HG03521 (cell line): ENCODE results near the gene OTUB1.
"Not testable (repeated sequence)": the region's sequence is repeated elsewhere in the genome, so short reads cannot be mapped to it uniquely, and the experiment has no call there.

ENCODE experiments used
- ATAC-seq: cut with Tn5 transposase; IDR thresholded peaks from one replicate; pipeline ENCODE4 v1.9.1; 2021; ENCODE audit warnings: mild to moderate bottlenecking, moderate library complexity; ENCODE audit not compliant: unreplicated experiment

The OTUB1 gene

GRCh38 chr11:63986156-63986931 is at the start of gene OTUB1:
Gene OTUB1 (plus strand): TSS chr11:63986438. CDS start chr11:63986457, 19 bp downstream.
- peak; percentile 77 for ATAC-seq

- peak; percentile 1 for ATAC-seq
Observed at GRCh38 chr11:63937713-63938478, 48.3 kb upstream of the OTUB1 start.

- ATAC-seq = peak; percentile 93
Observed at GRCh38 chr11:63938479-63939396, 47.5 kb upstream of the OTUB1 start, which contains the start of gene NAA40. Gene NAA40 (plus strand): TSS chr11:63939002. CDS start chr11:63939097, 95 bp downstream.

- no peak for ATAC-seq
Observed at GRCh38 chr11:63939397-63939891, 46.8 kb upstream of the OTUB1 start.

GRCh38 chr11:63940786-63941185 is 45.5 kb upstream of the OTUB1 start:
- ATAC-seq = no peak

GRCh38 chr11:63941901-63942300 is 44.3 kb upstream of the OTUB1 start:
- no peak for ATAC-seq

- ATAC-seq = no peak
Observed at GRCh38 chr11:63942803-63943202, 43.4 kb upstream of the OTUB1 start.

GRCh38 chr11:63944987-63945386 is 41.3 kb upstream of the OTUB1 start:
- no peak for ATAC-seq

- ATAC-seq = no peak
Observed at GRCh38 chr11:63945477-63946163, 40.6 kb upstream of the OTUB1 start.

- ATAC-seq = no peak
Observed at GRCh38 chr11:63951779-63952536, 34.3 kb upstream of the OTUB1 start.

- ATAC-seq = no peak
Observed at GRCh38 chr11:63952570-63952969, 33.7 kb upstream of the OTUB1 start.

GRCh38 chr11:63958008-63958407 is 28.2 kb upstream of the OTUB1 start:
- ATAC-seq = no peak

- no peak for ATAC-seq
Observed at GRCh38 chr11:63961608-63962412, 24.4 kb upstream of the OTUB1 start.

- ATAC-seq = not testable (repeated sequence)
Observed at GRCh38 chr11:63963895-63964294, 22.3 kb upstream of the OTUB1 start.

GRCh38 chr11:63966444-63966843 is 19.8 kb upstream of the OTUB1 start:
- ATAC-seq = no peak

- no peak for ATAC-seq
Observed at GRCh38 chr11:63969461-63969860, 16.8 kb upstream of the OTUB1 start.

- ATAC-seq = no peak
Observed at GRCh38 chr11:63970902-63971301, 15.3 kb upstream of the OTUB1 start.

- ATAC-seq = not testable (repeated sequence)
Observed at GRCh38 chr11:63973912-63974258, 12.4 kb upstream of the OTUB1 start.
